Vagina (tissue), 2 donors: ENCODE measurements around the gene DPM1. TPM values are rescaled to one million over a fixed set of nuclear protein-coding genes. Genes with fewer than 3 reads are reported as not detected.

ENCODE experiments used
- DNase-seq, 2 donors: peaks; one replicate each; pipeline ENCODE4 v3.0.0-alpha.2; 2017; ENCODE audit errors: extremely low spot score in 2 of 2
- H3K27ac ChIP-seq: fragments of 200-600 bp; sonication (generic); one replicate; pipeline ENCODE4 v1.5.1; 2019
- H3K27me3 ChIP-seq: fragments of 200-600 bp; sonication (generic); one replicate; pipeline ENCODE4 v1.5.1; 2019
- H3K36me3 ChIP-seq, 2 donors: fragments of 200-600 bp; sonication (generic); one replicate each; pipeline ENCODE4 v1.5.1; 2017 to 2019
- H3K4me1 ChIP-seq: fragments of 200-600 bp; sonication (generic); one replicate; pipeline ENCODE4 v1.5.1; 2019
- H3K4me3 ChIP-seq, 2 donors: fragments of 200-600 bp; sonication (generic); 1 replicate in 1 of 2; 2 replicates in 1 of 2; pipeline ENCODE4 v1.5.1; 2016 to 2019
- H3K9me3 ChIP-seq: fragments of 200-600 bp; sonication (generic); one replicate; pipeline ENCODE4 v1.5.1; 2019
- POLR2A ChIP-seq, 2 donors: fragments of 450-650 bp; IDR thresholded peaks; one replicate each; pipeline ENCODE4 v1.6.1; 2017; ENCODE audit warnings: antibody characterized with exemption in 2 of 2, mild to moderate bottlenecking in 2 of 2, moderate library complexity in 2 of 2
- POLR2AphosphoS5 ChIP-seq, 2 donors: sonication (generic); formaldehyde crosslinking; IDR thresholded peaks; one replicate each; pipeline ENCODE4 v1.9.0; 2017; ENCODE audit warnings: antibody characterized with exemption in 2 of 2, mild to moderate bottlenecking in 2 of 2, low read depth in 1 of 2; ENCODE audit not compliant: insufficient read depth in 1 of 2
- intact Hi-C: fragments of 100-400 bp; cut with DNase I; formaldehyde crosslinking; loops from one replicate; pipeline ENCODE4 v1.15.1; 2023
- total RNA-seq: library from RNA; depleted of rRNA; stranded (reverse); fragments of >200 nt; gene quantifications from one replicate; pipeline ENCODE4 v1.2.3, GENCODE V29; 2016
- TF ChIP-seq, protein P1 (sequence below), 3 experiments: fragments of 450-650 bp in 2 of 3; fragments of 200-600 bp in 1 of 3; sonication (generic) in 1 of 3; IDR thresholded peaks; one replicate each; pipeline ENCODE4 v1.5.1; 2017 to 2019; ENCODE audit warnings: antibody characterized with exemption in 3 of 3, mild to moderate bottlenecking in 2 of 3, moderate library complexity in 2 of 3

The DPM1 gene
- total RNA-seq, 1 donor from 2014 or later = 21.1 TPM

DNA sequence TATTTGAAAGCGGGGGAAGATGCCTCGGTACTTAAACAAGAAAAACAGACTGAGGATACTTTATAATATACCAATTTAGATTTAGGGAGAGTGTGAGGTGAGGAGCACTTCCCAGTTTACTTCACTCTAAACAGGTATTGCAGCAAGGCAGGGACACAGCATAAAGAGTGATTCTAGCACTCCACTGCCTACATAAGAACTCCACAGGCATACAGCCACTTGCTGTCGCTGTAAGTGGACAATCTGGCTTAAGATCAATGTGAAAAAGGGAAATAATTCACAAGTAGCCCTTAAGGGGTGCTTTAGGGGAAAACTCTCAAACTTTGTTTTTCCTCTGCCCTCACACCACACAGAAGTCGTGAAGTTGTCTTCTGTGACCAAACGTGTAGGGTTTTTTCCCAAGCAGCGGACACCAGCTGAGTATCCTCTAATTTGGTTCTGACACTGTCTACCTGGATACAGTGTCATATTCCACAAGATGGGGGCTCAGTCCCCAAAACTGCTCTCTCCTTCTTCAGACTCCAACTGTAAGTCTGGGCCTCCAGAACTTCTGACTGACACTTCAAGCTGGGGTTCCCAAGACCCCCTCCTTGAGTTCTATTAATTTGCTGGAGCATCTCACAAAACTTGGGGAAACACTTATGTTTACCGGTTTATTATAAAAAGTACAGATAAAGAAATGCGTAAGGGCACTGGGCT lies 36.4 kb downstream of the DPM1 start:
- no peak overlapping the region for H3K27ac ChIP-seq
- no peaks in the 10 kb centered on the region for H3K9me3 ChIP-seq
- H3K4me3 ChIP-seq = no peak overlapping the region
- peaks cover 100% of the 10 kb centered on the region for H3K4me1 ChIP-seq
- H3K36me3 ChIP-seq = peaks cover 0 to 5% of the 10 kb centered on the region in 2 donors
- no peak for DNase-seq
- TF ChIP-seq, protein P1, sequence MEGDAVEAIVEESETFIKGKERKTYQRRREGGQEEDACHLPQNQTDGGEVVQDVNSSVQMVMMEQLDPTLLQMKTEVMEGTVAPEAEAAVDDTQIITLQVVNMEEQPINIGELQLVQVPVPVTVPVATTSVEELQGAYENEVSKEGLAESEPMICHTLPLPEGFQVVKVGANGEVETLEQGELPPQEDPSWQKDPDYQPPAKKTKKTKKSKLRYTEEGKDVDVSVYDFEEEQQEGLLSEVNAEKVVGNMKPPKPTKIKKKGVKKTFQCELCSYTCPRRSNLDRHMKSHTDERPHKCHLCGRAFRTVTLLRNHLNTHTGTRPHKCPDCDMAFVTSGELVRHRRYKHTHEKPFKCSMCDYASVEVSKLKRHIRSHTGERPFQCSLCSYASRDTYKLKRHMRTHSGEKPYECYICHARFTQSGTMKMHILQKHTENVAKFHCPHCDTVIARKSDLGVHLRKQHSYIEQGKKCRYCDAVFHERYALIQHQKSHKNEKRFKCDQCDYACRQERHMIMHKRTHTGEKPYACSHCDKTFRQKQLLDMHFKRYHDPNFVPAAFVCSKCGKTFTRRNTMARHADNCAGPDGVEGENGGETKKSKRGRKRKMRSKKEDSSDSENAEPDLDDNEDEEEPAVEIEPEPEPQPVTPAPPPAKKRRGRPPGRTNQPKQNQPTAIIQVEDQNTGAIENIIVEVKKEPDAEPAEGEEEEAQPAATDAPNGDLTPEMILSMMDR (IDR thresholded peaks at IDR 0.05) = no peak
- TF ChIP-seq POLR2AphosphoS5 (IDR thresholded peaks at IDR 0.05; ENCODE audit: insufficient read depth in 1 of 2, low read depth in 1 of 2) (no peak), POLR2A (IDR thresholded peaks at IDR 0.05) (no peak)
- H3K27me3 ChIP-seq = no peaks in the 10 kb centered on the region
- intact Hi-C loops = no loop called here

DNA sequence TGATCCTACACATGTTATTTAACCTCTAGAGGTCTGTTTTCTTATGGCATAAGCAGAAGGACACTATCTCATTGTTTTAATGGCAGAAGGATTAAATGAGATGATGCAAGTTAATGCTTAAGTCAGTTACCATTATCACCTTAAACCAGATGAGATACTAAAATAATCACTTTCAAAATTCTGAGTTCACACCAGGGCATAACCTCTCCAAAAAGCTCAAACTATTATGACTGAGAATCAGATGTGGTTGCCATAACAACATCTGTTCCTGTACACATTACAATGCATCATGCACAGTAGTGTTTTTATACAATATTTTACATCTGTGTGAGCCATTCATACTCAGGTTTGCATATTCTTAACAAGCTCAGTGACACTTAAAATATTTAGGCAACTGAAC lies 37.3 kb downstream of the DPM1 start:
- H3K4me1 ChIP-seq = peaks cover 100% of the 10 kb centered on the region
- intact Hi-C loops = no loop called here

GRCh38 chr20:50919567-50919966 lies 38.8 kb downstream of the DPM1 start:
- intact Hi-C loops = no loop called here
- TF ChIP-seq POLR2A (IDR thresholded peaks at IDR 0.05) (no peak), POLR2AphosphoS5 (IDR thresholded peaks at IDR 0.05; ENCODE audit: insufficient read depth in 1 of 2, low read depth in 1 of 2) (no peak)
- TF ChIP-seq, protein P1 (IDR thresholded peaks at IDR 0.05) = no peak
- Histone ChIP-seq H3K4me3 (no peak overlapping the region), H3K4me1 (peaks cover 100% of the 10 kb centered on the region), H3K27me3 (no peaks in the 10 kb centered on the region), H3K9me3 (no peaks in the 10 kb centered on the region), H3K27ac (no peak overlapping the region), H3K36me3 (peaks cover 0 to 5% of the 10 kb centered on the region in 2 donors)
- no peak for DNase-seq

More for the DNA sequence above, 37.3 kb downstream of the DPM1 start:
- Histone ChIP-seq H3K4me3 (no peak overlapping the region), H3K9me3 (no peaks in the 10 kb centered on the region), H3K27ac (no peak overlapping the region), H3K36me3 (peaks cover 0 to 5% of the 10 kb centered on the region in 2 donors), H3K27me3 (no peaks in the 10 kb centered on the region)
- DNase-seq = no peak
- TF ChIP-seq POLR2A (IDR thresholded peaks at IDR 0.05) (no peak), POLR2AphosphoS5 (IDR thresholded peaks at IDR 0.05; ENCODE audit: insufficient read depth in 1 of 2, low read depth in 1 of 2) (no peak)
- TF ChIP-seq, protein P1 (IDR thresholded peaks at IDR 0.05) = no peak

GRCh38 chr20:50918403-50918802 lies 39.9 kb downstream of the DPM1 start:
- TF ChIP-seq, protein P1 (IDR thresholded peaks at IDR 0.05) = no peak
- TF ChIP-seq POLR2AphosphoS5 (IDR thresholded peaks at IDR 0.05; ENCODE audit: insufficient read depth in 1 of 2, low read depth in 1 of 2) = peak in 1 of 2 donors; percentile 13
- H3K27me3 ChIP-seq = no peaks in the 10 kb centered on the region
- H3K9me3 ChIP-seq = no peaks in the 10 kb centered on the region
- H3K27ac ChIP-seq = peak overlapping the region; percentile 32
- peaks cover 100% of the 10 kb centered on the region for H3K4me1 ChIP-seq
- H3K36me3 ChIP-seq = peaks cover 0 to 2% of the 10 kb centered on the region in 2 donors
- intact Hi-C loops = no loop called here
- no peak for DNase-seq
- H3K4me3 ChIP-seq = no peak overlapping the region

- H3K36me3 ChIP-seq = no peaks in the 10 kb centered on the region
- no peaks in the 10 kb centered on the region for H3K9me3 ChIP-seq
- no peak overlapping the region for H3K27ac ChIP-seq
- H3K4me3 ChIP-seq = no peak overlapping the region
- H3K4me1 ChIP-seq = peaks cover 97% of the 10 kb centered on the region
- TF ChIP-seq POLR2AphosphoS5 (IDR thresholded peaks at IDR 0.05; ENCODE audit: insufficient read depth in 1 of 2, low read depth in 1 of 2) = no peak
- TF ChIP-seq, protein P1 (IDR thresholded peaks at IDR 0.05) = no peak
- TF ChIP-seq POLR2A (IDR thresholded peaks at IDR 0.05) = no peak
- DNase-seq = no peak
- intact Hi-C loops = no loop called here
- no peaks in the 10 kb centered on the region for H3K27me3 ChIP-seq
Observed at GRCh38 chr20:50916934-50917333, 41.4 kb downstream of the DPM1 start.
